Activated CD8-positive, alpha-beta T cell treated with anti-CD3 and anti-CD28 coated beads for 36 hours (primary cell): Measurements from ENCODE around the gene KCNMA1. TPM values are rescaled to one million over a fixed set of nuclear protein-coding genes. Genes with fewer than 3 reads are reported as not detected.

Experiments
- ATAC-seq: fragments of 200-7000 bp; cut with Tn5 transposase; one replicate; pipeline ENCODE4 v1.10.0; 2021; ENCODE audit warnings: mild to moderate bottlenecking, moderate library complexity
- CTCF ChIA-PET: fragments of 350-600 bp; sonication (Branson Sonifier 250); formaldehyde crosslinking; loops from one replicate; lab custom pipeline; 2021; ENCODE audit warnings: antibody characterized with exemption; lab: Charles Lee
- POLR2A ChIA-PET: fragments of 350-600 bp; sonication (Branson Sonifier 250); formaldehyde crosslinking; loops from one replicate; lab custom pipeline; 2021; ENCODE audit warnings: antibody characterized with exemption; lab: Charles Lee
- DNase-seq: peaks from one replicate; pipeline ENCODE4 v3.0.0-alpha.2; 2020
- H3K27ac Mint-ChIP-seq: one replicate; pipeline ENCODE4 v1.8.0; 2021; ENCODE audit warnings: mild to moderate bottlenecking, mixed read lengths
- H3K27me3 Mint-ChIP-seq: one replicate; pipeline ENCODE4 v1.8.0; 2021; ENCODE audit warnings: mixed read lengths
- H3K36me3 Mint-ChIP-seq: one replicate; pipeline ENCODE4 v1.8.0; 2021; ENCODE audit warnings: low read depth, mixed read lengths
- H3K4me1 Mint-ChIP-seq: one replicate; pipeline ENCODE4 v1.8.0; 2021; ENCODE audit warnings: low read depth, mixed read lengths
- H3K4me3 Mint-ChIP-seq: one replicate; pipeline ENCODE4 v1.8.0; 2021; ENCODE audit warnings: mild to moderate bottlenecking, moderate library complexity, mixed read lengths
- H3K9me3 Mint-ChIP-seq: one replicate; pipeline ENCODE4 v1.8.0; 2021; ENCODE audit warnings: mixed read lengths
- intact Hi-C: fragments of 100-400 bp; cut with micrococcal nuclease; formaldehyde crosslinking; loops from one replicate; pipeline ENCODE4 v1.10.0; 2022
- total RNA-seq, 2 experiments: library from RNA; stranded (reverse); gene quantifications; one replicate each; pipeline ENCODE4 v1.2.3, GENCODE V29; 2021
- TF ChIP-seq, protein P1 (sequence below): fragments of 200-600 bp; IDR thresholded peaks from one replicate; pipeline ENCODE4 v1.8.0; 2022; ENCODE audit warnings: antibody characterized with exemption, mild to moderate bottlenecking

KCNMA1 gene
- total RNA-seq, 2 experiments from 2014 or later, result 0.18 TPM; not detected in 1

DNA sequence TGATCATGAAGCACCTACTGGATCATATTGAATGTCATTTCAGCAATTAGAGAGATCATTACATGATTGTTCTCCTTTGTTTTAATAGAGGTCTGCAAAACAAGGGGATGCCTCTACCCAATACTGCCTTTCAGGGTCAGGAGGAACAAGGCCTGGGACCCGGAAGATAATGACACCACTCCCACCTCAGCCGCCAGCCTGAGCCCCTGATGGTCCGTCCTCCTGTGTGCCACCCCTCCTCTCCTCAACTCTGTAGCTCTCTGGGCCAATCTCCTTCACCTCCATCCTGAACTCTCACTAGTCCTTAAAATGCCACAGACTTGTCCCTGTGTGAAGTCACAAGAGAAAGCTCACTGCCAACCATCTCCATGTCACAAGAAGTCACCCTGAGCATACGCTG lies 38.0 kb downstream of the KCNMA1 start:
- TF ChIP-seq, protein P1, sequence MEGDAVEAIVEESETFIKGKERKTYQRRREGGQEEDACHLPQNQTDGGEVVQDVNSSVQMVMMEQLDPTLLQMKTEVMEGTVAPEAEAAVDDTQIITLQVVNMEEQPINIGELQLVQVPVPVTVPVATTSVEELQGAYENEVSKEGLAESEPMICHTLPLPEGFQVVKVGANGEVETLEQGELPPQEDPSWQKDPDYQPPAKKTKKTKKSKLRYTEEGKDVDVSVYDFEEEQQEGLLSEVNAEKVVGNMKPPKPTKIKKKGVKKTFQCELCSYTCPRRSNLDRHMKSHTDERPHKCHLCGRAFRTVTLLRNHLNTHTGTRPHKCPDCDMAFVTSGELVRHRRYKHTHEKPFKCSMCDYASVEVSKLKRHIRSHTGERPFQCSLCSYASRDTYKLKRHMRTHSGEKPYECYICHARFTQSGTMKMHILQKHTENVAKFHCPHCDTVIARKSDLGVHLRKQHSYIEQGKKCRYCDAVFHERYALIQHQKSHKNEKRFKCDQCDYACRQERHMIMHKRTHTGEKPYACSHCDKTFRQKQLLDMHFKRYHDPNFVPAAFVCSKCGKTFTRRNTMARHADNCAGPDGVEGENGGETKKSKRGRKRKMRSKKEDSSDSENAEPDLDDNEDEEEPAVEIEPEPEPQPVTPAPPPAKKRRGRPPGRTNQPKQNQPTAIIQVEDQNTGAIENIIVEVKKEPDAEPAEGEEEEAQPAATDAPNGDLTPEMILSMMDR, result no peak
- intact Hi-C loops, result no loop called here
- H3K9me3 Mint-ChIP-seq, result no peaks in the 10 kb centered on the region
- H3K36me3 Mint-ChIP-seq, result no peaks in the 10 kb centered on the region
- H3K4me3 Mint-ChIP-seq, result no peak overlapping the region
- no peaks in the 10 kb centered on the region for H3K27me3 Mint-ChIP-seq
- CTCF ChIA-PET, result no interaction called here
- DNase-seq (no peak), ATAC-seq (no peak)
- peaks cover 15% of the 10 kb centered on the region for H3K4me1 Mint-ChIP-seq
- POLR2A ChIA-PET, result no interaction called here
- no peak overlapping the region for H3K27ac Mint-ChIP-seq

DNA sequence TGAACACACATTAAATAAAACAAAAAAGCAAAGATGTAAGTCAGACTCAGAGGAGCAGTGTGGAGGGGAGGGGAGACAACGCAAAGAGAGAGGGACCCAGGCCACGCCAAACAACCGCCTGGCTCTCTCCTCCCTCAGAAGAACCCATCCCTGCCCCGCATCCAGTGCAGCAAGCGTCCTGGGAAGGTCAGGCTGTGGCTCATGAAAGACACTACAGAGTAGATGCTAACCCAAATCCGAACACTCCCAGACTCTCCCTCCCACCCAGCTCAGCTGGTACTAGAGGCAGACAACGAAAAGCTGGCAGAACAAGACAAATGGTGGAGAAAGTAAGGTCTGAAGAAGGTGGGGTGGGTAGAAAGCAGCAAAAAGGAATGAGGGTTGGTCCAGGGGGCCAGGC lies 39.0 kb downstream of the KCNMA1 start:
- no peak overlapping the region for H3K27ac Mint-ChIP-seq
- intact Hi-C loops, result no loop called here
- H3K9me3 Mint-ChIP-seq, result no peaks in the 10 kb centered on the region
- no peak for DNase-seq
- H3K4me1 Mint-ChIP-seq, result peaks cover 10% of the 10 kb centered on the region
- H3K4me3 Mint-ChIP-seq, result no peak overlapping the region
- ChIA-PET CTCF (no interaction called here), POLR2A (no interaction called here)
- TF ChIP-seq, protein P1, result no peak
- no peak for ATAC-seq
- no peaks in the 10 kb centered on the region for H3K36me3 Mint-ChIP-seq
- no peaks in the 10 kb centered on the region for H3K27me3 Mint-ChIP-seq

DNA sequence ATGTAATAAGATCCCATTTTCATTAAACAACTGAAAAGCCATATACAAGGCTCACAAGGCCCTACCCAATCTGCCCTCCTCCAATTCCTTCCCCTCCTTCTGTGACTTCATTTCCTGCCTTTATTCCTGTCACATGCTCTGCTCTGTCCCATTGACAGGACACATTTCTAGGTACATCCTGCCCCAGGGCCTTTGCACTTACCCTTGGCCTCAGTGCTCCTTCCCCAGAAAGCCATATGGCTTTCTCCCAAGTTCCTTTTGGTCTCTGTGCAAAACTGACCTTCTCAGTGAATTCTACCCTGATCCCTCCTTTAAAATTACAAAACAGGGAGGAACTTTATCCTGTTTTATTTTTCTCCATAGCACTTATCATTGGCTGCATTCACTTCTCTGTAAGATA lies 40.0 kb downstream of the KCNMA1 start:
- H3K4me1 Mint-ChIP-seq, result no peaks in the 10 kb centered on the region
- H3K36me3 Mint-ChIP-seq, result no peaks in the 10 kb centered on the region
- no peaks in the 10 kb centered on the region for H3K27me3 Mint-ChIP-seq
- intact Hi-C loops, result no loop called here
- H3K4me3 Mint-ChIP-seq, result no peak overlapping the region
- TF ChIP-seq, protein P1, result no peak
- no peak overlapping the region for H3K27ac Mint-ChIP-seq
- ChIA-PET POLR2A (no interaction called here), CTCF (no interaction called here)
- ATAC-seq (no peak), DNase-seq (no peak)
- H3K9me3 Mint-ChIP-seq, result no peaks in the 10 kb centered on the region

DNA sequence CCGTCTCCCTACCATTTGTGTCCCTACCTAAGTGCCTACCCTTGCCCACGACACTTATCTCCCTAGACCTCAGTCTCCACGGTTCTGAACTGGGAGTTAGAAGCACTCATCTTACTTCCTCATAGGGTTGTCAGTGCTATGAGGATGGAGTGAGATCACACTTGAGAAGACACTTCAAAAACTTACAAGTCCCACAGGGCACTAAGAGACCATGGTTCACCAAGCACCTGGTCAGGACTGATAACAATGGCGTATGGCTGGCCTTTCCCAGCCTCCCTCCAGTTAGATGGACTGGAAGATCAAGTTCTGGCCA lies 43.2 kb downstream of the KCNMA1 start:
- ChIA-PET POLR2A (no interaction called here), CTCF (no interaction called here)
- ATAC-seq (no peak), DNase-seq (no peak)
- no peaks in the 10 kb centered on the region for H3K4me1 Mint-ChIP-seq
- TF ChIP-seq, protein P1, result no peak
- H3K4me3 Mint-ChIP-seq, result no peak overlapping the region
- H3K27ac Mint-ChIP-seq, result no peak overlapping the region
- H3K36me3 Mint-ChIP-seq, result no peaks in the 10 kb centered on the region
- no peaks in the 10 kb centered on the region for H3K9me3 Mint-ChIP-seq
- no peaks in the 10 kb centered on the region for H3K27me3 Mint-ChIP-seq
- intact Hi-C loops, result no loop called here

DNA sequence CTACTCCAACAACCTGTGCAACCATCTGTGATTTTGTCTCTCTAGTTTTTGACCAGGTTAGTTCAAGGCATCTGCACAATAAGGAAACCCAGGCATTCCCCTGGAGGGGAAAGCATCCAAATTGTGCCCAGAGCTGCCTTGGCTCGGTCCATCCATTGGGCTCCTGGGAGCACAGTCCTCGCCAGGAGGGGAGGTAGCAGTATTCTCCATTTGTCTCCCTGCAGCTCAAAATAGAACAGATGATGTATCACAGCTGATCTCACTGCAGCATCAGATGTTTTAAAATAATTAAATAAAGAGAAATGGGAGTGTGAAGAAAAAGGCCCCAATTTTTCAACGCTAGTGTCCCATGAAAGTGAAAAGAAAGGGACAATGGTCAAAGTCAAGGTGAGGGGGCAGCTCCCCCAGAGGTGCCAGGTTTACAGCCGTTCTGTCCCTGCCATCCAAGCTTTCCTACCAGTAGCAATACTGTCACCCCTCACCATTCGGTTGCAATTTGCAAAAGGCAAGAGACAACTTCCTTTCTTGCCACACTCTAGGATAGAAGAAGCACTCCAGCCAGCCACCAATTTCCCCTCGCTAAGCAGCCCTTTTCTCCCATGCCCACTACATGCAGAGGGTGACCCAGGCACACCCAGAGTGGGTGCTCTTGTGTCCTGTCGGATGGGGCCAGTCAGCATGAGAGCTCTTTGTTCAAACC lies 43.7 kb downstream of the KCNMA1 start:
- ChIA-PET CTCF (no interaction called here), POLR2A (no interaction called here)
- Mint-ChIP-seq H3K9me3 (no peaks in the 10 kb centered on the region), H3K36me3 (no peaks in the 10 kb centered on the region), H3K4me1 (no peaks in the 10 kb centered on the region), H3K4me3 (no peak overlapping the region), H3K27me3 (no peaks in the 10 kb centered on the region), H3K27ac (no peak overlapping the region)
- ATAC-seq (no peak), DNase-seq (no peak)
- intact Hi-C loops, result no loop called here
- TF ChIP-seq, protein P1, result no peak
